A549 (cell line): ENCODE measurements around the gene BCORL1.

Experiments used
- EP300 ChIP-seq, 2 experiments: fragments of >200 bp; sonication (Bioruptor Twin); formaldehyde crosslinking; IDR thresholded peaks; 2 replicates in 1 of 2; 3 replicates in 1 of 2; pipeline ENCODE4 v1.6.1; 2016 to 2017
- JUN ChIP-seq, 2 experiments: fragments of >200 bp; sonication (Bioruptor Twin); formaldehyde crosslinking; IDR thresholded peaks; 2 replicates in 1 of 2; 3 replicates in 1 of 2; pipeline ENCODE4 v1.6.1; 2016 to 2017
- KDM1A ChIP-seq: fragments of 200-600 bp; sonication (generic); IDR thresholded peaks from 2 replicates; pipeline ENCODE4 v1.6.1; 2016; ENCODE audit warnings: low read depth, mild to moderate bottlenecking
- POLR2A ChIP-seq: IDR thresholded peaks from 2 replicates; pipeline ENCODE4 v1.6.1; 2012; ENCODE audit warnings: mild to moderate bottlenecking, low read length
- RAD21 ChIP-seq, 2 experiments: fragments of >200 bp in 1 of 2; sonication (Bioruptor Twin) in 1 of 2; formaldehyde crosslinking in 1 of 2; IDR thresholded peaks in 1 of 2; conservative IDR thresholded peaks in 1 of 2; 2 replicates in 1 of 2; 3 replicates in 1 of 2; pipeline ENCODE4 v1.6.1; 2012 to 2018; ENCODE audit warnings: inconsistent platforms in 1 of 2
- RARB ChIP-seq: fragments of 250-450 bp; sonication (Bioruptor Pico); IDR thresholded peaks from 2 replicates; pipeline ENCODE4 v1.8.0; 2021; ENCODE audit warnings: mild to moderate bottlenecking, moderate library complexity
- RCOR1 ChIP-seq: fragments of 150-350 bp; IDR thresholded peaks from 2 replicates; pipeline ENCODE4 v1.6.1; 2014; ENCODE audit warnings: antibody characterized with exemption, low read length, low read depth
- SMC3 ChIP-seq: fragments of >200 bp; sonication (Bioruptor Twin); formaldehyde crosslinking; IDR thresholded peaks from 3 replicates; pipeline ENCODE4 v1.6.1; 2018; ENCODE audit warnings: inconsistent platforms
- SREBF2 ChIP-seq: fragments of 450-650 bp; IDR thresholded peaks from 2 replicates; pipeline ENCODE4 v1.6.1; 2014; ENCODE audit warnings: mild to moderate bottlenecking, moderate library complexity
- TF ChIP-seq, protein P1 (sequence below): IDR thresholded peaks from 2 replicates; pipeline ENCODE4 v1.6.1; 2012
- TF ChIP-seq, protein P2 (sequence below): fragments of >200 bp; sonication (Bioruptor Twin); formaldehyde crosslinking; IDR thresholded peaks from 3 replicates; pipeline ENCODE4 v1.5.1; 2016
- TF ChIP-seq, protein P3 (sequence below): fragments of 450-650 bp; IDR thresholded peaks from 2 replicates; pipeline ENCODE4 v1.6.1; 2014; ENCODE audit warnings: antibody characterized with exemption
- TF ChIP-seq, protein P4 (sequence below): IDR thresholded peaks from 2 replicates; pipeline ENCODE4 v1.6.1; 2012

DNA sequence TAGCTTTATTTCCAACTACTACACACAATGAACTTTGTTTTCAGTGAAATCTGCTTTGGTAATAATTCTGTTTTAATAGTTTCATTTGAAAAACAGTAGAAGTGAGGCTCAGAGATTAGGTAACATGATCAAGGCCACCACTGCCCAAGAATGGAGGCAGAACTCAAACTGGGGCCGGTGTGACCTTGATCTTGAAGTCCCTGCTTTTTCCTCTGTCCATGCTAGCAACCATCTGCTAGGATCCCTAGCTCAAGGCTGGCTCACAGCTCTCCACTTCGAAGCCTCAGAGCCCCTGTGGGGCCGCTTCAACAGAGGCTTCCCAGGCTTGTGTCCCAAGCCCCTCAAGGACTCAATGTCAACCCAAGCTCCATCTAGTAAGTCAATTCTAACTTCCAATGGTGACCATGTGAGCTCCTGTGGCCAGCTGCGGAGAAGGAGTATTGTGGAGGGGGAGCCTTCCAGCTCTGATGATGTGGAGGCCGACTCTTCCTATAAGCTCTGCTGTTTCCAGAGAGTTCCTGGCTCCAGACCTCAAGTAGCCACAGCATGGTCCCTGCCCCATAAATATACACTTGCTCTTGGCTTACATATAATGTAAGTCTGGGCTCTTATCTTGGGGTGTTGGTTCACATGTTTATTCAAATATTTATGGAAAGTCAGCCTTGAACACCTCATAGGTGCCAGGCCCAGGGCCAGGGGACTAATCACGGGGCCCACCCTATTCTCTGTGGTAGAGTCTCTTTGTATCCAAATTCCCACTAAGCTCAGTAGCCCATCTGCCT is 113.0 kb downstream of the BCORL1 start:
- TF ChIP-seq, protein P1, sequence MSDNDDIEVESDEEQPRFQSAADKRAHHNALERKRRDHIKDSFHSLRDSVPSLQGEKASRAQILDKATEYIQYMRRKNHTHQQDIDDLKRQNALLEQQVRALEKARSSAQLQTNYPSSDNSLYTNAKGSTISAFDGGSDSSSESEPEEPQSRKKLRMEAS, result no peak
- TF ChIP-seq, protein P2, sequence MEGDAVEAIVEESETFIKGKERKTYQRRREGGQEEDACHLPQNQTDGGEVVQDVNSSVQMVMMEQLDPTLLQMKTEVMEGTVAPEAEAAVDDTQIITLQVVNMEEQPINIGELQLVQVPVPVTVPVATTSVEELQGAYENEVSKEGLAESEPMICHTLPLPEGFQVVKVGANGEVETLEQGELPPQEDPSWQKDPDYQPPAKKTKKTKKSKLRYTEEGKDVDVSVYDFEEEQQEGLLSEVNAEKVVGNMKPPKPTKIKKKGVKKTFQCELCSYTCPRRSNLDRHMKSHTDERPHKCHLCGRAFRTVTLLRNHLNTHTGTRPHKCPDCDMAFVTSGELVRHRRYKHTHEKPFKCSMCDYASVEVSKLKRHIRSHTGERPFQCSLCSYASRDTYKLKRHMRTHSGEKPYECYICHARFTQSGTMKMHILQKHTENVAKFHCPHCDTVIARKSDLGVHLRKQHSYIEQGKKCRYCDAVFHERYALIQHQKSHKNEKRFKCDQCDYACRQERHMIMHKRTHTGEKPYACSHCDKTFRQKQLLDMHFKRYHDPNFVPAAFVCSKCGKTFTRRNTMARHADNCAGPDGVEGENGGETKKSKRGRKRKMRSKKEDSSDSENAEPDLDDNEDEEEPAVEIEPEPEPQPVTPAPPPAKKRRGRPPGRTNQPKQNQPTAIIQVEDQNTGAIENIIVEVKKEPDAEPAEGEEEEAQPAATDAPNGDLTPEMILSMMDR, result no peak
- no peak for TF ChIP-seq RCOR1
- TF ChIP-seq KDM1A, result no peak
- TF ChIP-seq RAD21 (conservative IDR thresholded peaks at IDR 0.05 in 1 of 2, IDR thresholded peaks at IDR 0.05 in 1 of 2), result no peak
- TF ChIP-seq RARB (CRISPR knock-in tag), result no peak
- no peak for TF ChIP-seq SMC3
- TF ChIP-seq EP300 (IDR thresholded peaks at IDR 0.05), result no peak
- TF ChIP-seq POLR2A, result no peak
- TF ChIP-seq, protein P3, sequence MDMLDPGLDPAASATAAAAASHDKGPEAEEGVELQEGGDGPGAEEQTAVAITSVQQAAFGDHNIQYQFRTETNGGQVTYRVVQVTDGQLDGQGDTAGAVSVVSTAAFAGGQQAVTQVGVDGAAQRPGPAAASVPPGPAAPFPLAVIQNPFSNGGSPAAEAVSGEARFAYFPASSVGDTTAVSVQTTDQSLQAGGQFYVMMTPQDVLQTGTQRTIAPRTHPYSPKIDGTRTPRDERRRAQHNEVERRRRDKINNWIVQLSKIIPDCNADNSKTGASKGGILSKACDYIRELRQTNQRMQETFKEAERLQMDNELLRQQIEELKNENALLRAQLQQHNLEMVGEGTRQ, result no peak
- no peak for TF ChIP-seq SREBF2
- TF ChIP-seq, protein P4, sequence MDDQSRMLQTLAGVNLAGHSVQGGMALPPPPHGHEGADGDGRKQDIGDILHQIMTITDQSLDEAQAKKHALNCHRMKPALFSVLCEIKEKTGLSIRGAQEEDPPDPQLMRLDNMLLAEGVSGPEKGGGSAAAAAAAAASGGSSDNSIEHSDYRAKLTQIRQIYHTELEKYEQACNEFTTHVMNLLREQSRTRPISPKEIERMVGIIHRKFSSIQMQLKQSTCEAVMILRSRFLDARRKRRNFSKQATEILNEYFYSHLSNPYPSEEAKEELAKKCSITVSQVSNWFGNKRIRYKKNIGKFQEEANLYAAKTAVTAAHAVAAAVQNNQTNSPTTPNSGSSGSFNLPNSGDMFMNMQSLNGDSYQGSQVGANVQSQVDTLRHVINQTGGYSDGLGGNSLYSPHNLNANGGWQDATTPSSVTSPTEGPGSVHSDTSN, result no peak
- no peak for TF ChIP-seq JUN (IDR thresholded peaks at IDR 0.05)
